Islet of Langerhans (tissue), 1 donor: Measurements from ENCODE around the gene LSS.
"Not testable (repeated sequence)": the region's sequence is repeated elsewhere in the genome, so short reads cannot be mapped to it uniquely, and the experiment has no call there.

ENCODE experiments used
- FAIRE-seq: peaks from one replicate; lab custom pipeline; 2011; peaks lifted over from hg19 to GRCh38; lab: Jason Lieb, UNC

Gene LSS

DNA sequence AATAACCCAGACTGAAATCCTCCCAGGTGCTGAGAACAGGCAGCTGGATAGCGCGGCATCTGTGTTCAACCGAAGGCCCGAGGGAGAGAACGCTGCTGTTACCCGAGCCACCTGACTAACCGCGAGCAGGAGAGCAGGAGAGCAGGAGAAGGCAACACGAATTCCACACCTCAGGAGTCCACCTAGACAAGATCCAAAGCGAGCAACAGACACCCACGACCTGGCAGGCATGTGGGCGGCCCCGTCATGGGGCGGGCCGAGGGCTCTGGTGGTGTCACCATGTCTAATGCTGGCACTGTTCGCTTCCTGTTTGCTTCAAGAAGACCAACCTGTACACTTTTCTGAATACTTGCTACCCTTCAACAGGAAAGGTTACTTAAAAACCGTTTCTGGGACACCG is 23.4 kb downstream of the LSS start:
- no peak for FAIRE-seq

DNA sequence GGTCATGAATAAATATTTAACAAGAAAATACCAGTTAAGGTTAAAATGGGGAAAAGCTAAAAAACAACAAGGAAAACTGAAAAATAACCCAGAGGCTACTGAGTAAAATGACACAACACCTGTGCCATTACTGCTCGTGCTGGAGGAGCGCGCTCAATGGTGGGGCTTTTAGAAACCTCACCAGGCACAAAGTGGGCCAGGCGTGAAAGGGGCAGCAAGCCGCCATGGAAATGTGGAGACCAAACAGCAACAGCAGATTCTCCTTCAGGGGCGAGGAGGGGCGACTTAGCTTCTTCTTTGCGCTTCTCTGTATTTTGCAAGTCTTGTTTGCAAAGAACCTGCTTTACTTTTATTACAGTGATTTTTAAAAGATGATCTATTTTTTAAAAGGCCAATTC is 25.4 kb downstream of the LSS start:
- no peak for FAIRE-seq

DNA sequence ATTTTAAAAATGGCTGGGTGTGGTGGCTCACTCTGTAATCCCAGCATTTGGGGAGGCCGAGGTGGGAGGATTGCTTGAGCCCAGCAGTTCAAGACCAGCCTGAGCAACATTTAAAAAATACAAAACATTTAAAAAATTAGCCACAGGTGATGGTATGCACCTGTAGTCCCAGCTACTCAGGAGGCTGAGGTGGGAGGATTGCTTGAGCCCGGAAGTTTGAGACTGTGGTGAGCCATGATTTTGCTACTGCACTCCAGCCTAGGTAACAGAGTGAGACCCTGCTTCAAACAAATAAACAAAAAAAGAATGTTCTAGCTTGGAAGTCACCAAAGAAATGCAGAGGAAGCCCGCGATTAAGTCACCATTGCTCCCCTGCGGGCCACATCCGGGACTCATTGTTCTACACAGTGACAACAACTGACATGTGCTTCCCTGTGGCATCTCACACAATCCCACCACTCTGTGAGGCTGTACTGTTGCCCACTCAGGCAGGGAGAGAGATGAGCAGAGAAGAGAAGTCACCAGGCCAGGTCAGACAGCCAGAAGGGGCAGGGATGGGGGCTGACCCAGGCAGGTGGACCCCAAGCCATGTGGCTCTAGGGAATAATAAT is 25.9 kb downstream of the LSS start:
- no peak for FAIRE-seq

DNA sequence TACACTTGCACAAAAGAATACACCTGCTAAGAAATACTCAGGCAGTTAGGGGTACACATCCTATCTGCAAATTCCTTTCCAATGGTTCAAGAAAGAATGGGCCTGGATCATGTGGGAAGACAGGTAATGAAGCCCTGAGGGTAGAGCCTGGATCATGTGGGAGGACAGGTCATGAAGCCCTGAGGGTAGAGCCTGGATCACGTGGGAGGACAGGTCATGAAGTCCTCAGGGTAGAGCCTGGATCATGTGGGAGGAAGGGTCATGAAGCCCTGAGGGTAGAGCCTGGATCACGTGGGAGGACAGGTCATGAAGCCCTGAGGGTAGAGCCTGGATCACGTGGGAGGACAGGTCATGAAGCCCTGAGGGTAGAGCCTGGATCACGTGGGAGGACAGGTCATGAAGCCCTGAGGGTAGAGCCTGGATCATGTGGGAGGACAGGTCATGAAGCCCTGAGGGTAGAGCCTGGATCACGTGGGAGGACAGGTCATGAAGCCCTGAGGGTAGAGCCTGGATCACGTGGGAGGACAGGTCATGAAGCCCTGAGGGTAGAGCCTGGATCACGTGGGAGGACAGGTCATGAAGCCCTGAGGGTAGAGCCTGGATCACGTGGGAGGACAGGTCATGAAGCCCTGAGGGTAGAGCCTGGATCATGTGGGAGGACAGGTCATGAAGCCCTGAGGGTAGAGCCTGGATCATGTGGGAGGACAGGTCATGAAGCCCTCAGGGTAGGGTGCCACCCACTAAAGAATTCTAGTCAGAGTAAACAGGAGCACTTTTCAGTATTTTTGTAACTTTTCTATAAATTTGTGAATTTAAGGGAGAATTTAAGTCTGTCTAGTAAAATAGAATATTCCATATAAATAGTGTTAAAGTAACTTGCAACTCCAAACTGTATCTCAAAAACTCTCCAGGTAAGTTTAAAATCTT is 27.4 kb downstream of the LSS start:
- not testable (repeated sequence) for FAIRE-seq

DNA sequence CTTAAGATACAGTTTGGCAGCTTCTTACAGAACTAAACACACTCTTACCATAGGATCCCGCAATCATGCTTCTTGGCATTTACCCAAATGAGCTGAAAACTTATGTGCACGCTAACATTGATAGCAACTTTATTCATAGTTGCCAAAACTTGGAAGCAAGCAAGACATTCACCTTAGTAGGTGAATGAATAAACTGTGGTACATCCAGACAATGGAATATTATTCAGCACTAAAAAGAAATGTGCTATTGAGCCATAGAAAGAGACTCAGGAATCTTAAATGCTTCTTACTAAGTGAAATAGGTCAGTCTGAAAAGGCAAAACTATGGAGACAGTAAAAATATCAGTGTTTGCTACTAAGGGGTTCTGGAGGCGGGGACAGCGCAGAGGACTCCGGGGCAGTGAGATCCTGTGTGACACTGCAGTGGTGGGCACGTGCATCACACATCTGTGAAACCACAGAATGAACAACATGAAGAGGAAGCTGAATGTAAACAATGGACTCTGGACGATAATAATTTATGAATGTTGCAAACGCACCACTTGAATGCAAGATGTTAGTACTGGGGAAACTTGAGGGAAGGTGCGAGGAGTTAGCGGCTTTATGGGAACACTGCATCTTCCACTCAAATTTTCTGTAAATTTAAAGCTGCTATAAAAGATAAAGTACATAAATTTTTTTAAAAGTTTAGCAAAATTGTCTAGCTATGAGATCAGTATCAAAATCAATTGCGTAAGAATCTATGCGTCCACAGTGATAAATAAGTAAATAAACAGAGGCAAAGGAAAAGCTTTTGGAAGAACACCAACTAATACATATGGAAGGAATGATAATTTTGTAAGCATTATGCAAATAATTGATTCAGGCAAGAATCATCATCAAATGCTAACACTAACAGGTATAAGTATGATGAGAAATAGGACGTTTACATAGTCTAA is 28.9 kb downstream of the LSS start:
- no peak for FAIRE-seq

DNA sequence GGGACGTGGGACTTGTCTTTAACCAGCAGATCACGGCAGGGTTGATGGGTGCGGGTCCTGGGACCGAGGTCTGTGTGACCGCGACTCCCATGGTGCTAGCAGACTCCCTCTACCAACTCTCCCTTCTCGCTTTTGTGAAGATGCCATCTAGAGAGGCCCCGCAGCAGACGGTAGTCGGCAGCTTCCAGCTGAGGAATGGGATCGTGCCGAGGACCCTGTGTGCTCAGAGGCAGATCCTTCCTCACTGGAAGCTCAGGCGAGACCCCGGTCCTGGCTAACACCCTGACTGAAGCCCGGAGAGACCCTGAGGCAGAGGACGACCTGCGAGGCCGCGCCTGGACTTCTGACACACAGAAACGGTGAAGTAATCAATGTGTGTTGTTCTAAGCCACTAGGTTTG is 31.8 kb downstream of the LSS start:
- no peak for FAIRE-seq

DNA sequence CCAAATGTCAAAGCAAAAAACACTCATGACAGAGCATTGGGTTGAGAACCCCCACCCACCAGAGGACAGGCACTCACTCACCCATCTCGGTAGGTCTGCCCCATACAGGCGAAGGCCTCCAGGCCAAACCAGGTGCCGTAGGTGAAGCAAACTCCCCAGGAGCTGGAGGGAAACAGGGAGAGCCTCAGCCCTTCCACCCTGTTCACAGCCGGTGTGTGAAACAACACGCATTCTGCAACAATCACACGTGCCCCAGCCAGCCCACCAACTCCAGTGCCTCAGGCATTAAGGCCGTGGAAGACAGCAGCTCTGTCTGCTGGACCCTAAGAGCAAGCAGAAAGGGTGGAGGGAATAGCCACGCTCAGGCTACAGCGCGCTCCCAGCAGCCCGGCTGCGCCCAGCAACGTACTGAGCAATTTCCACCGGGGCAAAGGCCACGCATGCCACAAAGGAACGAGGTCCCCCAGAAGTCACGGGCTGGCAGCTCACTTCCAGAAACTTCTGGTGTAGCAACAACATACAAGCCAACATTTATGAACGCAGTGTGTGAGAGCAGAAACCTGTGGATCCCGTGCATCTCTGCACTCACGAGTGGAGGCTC is 32.9 kb downstream of the LSS start:
- no peak for FAIRE-seq

DNA sequence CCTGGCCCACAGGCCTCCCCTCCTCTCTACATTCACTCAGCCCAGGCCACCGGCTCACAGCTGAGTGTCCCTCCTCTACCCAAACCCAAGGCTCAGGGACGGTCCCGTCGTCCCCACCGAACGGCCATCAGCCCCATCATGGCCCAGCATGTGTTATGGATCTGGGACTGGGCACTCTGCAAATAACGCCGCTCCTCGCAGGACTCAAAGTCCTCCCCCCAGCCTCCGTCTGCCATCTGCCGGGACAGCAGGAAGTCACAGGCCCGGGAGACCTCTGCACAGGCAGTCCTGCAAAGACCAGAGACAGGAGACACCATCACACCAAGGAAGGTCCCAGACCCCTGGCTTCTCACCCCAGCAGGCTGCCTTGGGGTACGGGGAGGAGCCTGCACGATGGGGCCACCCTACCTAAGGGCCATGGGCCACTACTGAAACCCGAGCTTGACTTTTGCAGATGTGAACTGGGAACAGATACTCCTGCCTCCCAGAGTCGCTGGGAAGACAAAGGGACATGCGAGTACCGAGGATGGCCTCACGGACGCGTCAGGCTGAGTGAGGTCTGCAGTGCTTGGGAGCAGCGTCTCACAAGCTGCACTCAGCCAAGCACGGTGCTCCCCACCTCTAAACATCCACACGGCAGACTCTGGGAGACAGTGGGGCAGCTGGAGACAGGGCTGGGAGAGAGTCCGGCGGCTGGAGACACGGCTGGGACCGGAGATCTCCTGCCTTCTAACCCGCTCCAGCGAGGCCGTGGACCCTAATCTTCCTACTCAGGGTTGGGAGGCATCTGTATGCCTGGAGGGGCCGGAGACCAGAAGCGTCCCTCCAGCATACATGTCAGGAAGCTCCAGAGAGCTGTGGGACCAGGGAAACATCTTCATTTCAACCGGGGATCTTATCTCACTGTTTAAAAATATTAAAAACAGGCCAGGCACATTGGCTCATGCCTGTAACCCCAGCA is 33.9 kb downstream of the LSS start:
- FAIRE-seq, result no peak

DNA sequence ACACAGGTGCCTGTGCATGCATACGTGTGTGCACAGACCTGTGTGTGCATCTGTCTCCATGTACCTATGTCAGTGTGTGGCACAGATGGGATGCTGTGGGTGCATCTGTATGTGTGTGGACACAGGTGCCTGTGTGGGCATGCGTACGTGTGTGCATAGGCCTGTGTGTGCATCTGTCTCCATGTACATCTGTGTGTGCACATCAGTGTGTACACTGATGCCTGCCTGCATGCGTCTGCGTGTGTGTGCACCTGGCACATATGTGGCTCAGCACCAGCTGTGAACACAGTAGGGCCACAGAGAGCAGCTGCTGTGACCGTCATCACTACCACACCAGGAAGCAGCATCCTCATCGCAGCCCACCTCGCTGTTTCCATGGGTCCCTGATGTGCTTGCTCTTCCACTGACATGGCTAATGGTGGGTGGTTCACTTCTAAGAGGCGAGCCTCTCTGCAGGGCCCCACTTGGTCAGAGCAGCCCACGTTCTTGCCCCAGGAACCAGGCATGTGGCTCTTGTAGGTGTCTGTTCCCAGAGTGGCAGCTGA is 34.7 kb downstream of the LSS start:
- FAIRE-seq, result no peak

DNA sequence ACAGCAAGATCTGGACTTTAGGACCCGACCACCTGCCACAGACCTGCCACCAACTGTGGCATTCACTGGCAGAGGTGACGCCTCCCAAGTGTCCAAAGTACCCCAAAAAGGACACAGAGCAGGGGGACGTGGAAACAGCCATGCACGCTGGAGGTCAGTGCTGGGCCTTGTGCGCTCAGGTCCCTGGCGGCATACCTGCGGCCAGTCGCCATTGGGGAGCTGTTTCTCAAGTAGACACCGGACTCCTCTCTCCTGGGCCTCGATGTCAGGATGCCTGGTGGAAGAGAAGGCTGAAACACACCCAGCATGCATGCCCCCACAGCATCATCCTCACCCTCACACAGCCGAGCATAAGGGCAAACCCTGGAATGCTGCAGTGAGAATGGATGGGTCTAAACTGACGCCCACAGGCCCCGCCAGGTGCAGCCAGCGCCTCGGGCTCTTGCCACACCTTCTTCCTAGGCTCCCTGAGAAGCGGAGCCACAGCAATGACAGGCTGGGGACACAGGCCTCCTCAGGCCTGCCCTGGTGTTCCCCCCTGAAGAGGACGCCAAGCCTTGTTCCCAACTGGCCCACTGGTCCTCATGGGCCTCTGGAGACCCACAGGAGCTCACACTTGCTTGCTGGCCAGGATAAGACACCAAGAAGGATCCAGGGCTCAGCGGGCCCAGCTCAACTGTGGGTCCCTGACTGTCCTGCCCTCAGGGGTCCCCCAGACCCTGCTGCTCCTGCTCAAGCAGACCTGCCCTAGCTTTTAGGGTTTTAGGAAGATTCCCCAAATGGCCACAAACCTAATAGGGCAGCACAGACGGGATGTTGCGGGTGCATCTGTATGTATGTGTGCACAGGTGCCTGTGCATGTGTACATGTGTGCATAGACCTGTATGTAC is 36.6 kb downstream of the LSS start:
- FAIRE-seq, result no peak

DNA sequence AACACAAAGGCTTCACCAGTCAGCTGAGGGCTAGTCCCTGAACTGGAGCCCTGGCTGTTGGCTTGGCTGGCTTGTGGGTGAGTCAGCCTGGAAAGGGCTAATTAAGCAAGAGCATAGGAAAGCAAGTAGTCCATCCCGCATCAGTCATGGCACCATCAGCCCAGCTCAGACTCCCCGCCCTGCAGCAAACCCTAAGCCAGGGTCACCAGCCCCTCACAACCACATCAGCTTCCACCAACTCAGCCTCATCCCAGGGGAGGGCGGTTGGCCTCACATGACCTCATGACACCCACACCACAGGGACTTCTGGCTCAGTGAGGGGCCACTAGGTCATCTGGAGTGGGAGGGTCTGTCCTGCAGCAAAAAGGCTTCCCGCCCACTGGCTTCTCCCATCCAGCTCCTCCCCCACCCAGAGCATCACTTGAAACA is 37.3 kb downstream of the LSS start:
- no peak for FAIRE-seq

DNA sequence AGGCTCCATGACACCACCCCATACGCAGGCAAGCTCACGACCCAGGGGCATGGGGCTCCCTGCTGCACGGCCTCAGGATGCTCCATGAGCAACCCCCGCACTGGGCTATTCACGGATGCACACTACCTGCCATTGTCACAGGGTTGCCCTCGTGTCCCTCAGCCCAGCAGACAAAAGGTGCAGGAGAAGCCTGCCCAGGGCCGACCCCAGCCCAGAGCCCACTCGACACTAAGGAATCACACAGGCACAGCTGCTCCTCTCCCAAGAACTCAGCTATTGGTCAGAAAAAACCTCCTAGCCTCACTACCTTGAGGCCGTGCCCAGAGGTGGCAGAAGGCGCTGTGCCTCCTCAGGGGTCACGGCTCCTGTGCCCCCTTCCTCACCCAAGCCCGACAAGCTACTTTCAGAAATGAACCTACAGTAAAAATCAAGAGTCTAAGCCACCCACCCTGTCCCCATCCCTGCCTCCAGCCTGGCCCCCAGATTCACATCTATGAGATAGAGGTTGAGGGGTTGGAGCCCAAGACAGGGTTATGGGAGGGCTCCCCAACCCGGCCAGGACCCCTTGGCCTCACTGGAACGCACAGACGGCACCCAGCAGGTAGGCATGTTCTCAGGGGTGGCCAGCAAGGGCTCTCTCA is 38.0 kb downstream of the LSS start:
- FAIRE-seq, result no peak

DNA sequence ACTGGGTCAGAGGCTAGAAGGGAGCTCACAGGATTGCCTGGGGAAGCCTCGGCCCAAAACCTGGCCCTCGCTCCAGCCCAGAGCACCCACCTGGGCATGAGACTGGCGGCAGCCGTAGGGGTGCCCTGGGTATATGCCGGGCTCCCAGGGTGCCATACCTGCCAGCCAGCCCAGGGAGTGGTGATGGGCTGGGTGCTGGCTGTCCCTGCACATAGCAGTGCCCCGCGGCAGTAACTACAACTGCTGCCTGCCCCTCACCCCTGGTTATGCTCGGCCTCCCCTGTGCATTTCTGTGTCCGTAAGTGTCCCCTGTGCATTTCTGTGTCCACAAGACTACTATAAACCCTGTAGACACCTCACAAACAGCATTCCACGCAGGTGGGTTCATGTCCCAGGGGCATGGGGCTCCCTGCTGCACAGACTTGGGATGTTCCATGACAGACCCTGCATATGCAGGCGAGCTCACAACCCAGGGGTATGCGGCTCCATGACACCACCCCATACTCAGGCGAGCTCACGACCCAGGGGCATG is 38.5 kb downstream of the LSS start:
- FAIRE-seq, result no peak

DNA sequence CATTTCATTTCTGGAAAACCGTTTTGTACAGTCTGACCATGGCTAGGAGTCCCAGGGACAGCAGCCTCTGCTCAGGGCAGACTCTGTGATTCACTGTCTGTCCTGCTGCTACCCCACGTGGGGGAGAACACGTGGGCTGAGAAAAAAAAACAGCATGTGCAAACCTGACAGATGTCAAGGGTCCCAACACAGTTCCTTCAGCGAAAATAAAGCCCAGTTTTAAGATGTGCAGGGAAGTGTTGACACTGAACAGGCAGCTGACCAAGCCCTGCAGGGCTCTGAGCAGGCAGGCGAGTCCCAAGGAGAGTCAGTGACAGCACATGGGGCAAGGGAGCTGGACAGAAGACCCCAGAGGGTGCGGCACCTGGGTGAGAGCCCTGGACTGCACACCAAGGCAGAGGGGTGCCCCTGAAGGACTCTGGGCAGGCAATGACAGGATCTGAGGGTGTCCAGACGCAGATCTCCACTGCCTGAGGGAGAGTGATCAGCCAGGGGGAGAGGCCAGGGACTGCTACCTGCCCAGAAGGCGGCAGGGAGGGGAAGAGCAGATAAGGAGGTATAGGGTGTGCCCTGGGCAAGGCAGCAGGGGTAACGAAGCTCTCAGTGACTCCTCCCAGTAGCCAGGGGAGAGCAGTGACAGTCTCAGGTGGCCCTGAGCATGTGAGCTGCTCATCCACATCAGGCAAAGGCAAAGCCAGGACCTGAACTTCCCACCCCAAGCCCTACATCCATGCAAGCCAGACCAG is 39.2 kb downstream of the LSS start:
- no peak for FAIRE-seq

DNA sequence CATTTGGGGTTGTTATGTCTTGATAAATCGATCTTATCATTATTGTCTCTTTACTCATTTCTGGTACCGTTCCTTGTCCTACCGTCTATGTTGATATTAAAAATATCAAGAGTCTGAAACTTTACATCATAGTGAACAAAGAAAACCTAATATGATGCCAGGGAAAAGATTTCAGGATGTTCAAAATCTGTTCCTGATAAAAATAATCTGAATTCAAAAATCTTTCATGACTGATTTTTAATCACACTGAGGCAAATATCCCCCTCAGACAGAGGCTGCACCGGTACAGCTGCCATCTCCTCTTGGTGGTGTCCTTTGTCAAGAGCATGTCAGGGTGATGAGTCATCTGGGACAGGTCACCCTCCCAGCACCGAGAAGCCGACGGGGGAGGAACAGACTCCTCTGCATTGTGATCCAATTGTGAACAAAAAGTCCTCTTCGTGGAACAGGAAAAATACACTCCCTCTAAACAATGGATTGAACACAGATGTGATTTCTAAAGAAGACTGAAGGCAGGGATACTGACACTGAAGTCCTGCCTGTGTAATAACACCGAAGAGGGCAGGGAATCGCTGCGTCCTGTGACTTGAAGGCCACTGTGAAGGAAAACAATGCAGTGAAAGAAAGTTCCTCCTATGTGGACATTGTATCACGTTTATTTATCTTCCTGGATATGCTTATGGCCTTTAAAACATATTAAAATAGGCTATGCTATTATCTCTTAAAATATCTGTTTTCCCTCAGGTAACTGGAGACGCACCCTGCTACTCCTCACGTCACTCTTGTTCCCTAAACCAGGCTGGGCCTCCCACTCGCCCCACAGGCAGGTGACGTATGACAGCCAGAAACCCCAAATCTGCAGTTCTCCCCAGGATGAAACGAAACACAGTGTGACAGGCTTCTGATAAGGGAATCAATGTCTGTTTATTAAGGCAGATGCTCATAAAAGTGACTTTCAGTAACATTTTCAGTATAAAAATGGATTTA is 40.1 kb downstream of the LSS start:
- no peak for FAIRE-seq

DNA sequence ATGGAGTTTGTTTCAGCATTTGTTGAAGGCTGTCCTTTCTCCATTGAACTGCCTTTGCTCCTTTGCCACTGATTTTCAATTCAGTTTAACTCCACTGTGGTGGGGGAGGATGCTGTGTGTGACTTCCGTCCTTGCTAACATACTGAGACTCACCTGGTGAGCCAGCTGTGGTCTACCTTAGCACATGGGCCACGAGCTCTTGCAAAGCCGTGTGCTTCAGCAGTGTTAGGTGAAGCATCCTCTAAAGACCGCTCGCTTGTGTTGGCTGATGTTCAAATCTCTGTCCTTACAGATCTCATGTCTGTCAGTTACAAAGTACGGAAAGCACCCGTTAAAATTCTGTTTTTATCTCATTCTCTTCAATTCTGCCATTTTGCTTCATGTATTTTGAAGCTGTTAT is 40.8 kb downstream of the LSS start:
- no peak for FAIRE-seq

DNA sequence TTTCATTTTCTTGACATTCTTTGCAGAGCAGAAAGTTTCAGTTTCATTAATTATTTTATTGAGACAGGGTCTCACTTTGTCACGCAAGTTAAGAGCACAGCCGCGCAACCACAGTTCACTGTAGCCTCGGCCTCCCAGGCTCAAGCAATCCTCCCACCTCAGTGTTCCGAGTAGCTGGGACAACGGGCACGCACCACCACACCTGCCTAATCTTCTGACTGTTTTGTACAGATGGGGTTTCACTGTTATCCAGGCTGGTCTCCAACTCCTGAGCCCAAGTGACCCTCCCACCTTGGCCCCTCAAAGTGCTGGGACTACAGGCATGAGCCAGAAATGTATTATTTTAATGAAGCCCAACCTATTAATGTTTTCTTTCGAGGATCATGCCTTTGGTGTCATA is 41.3 kb downstream of the LSS start:
- FAIRE-seq, result no peak
